Activated naive CD4-positive, alpha-beta T cell treated with anti-CD3 and anti-CD28 coated beads, Interleukin-2, amount 10 ng/mL, durations not matched to agents 7 days and 5 days (primary cell): ENCODE measurements around the gene DIPK1A.
A peak's percentile ranks its signal among the peaks of the same experiment; 100 is the strongest.

Source experiments
- CTCF ChIA-PET: fragments of 350-600 bp; sonication (Branson Sonifier 250); formaldehyde crosslinking; loops from one replicate; lab custom pipeline; 2021; ENCODE audit warnings: antibody characterized with exemption; lab: Charles Lee
- DNase-seq: peaks from one replicate; pipeline ENCODE4 v3.0.0-alpha.2; 2020
- H3K27ac Mint-ChIP-seq: one replicate; pipeline ENCODE4 v1.8.0; 2021; ENCODE audit warnings: mild to moderate bottlenecking, moderate library complexity, mixed read lengths
- H3K27me3 Mint-ChIP-seq: one replicate; pipeline ENCODE4 v1.8.0; 2021; ENCODE audit warnings: mild to moderate bottlenecking, mixed read lengths
- H3K36me3 Mint-ChIP-seq: one replicate; pipeline ENCODE4 v1.8.0; 2021; ENCODE audit warnings: mixed read lengths
- H3K4me1 Mint-ChIP-seq: one replicate; pipeline ENCODE4 v1.8.0; 2021; ENCODE audit warnings: mixed read lengths
- H3K4me3 Mint-ChIP-seq: one replicate; pipeline ENCODE4 v1.8.0; 2021; ENCODE audit warnings: mild to moderate bottlenecking, moderate library complexity, mixed read lengths
- H3K9me3 Mint-ChIP-seq: one replicate; pipeline ENCODE4 v1.8.0; 2021; ENCODE audit warnings: mixed read lengths

Gene DIPK1A

DNA sequence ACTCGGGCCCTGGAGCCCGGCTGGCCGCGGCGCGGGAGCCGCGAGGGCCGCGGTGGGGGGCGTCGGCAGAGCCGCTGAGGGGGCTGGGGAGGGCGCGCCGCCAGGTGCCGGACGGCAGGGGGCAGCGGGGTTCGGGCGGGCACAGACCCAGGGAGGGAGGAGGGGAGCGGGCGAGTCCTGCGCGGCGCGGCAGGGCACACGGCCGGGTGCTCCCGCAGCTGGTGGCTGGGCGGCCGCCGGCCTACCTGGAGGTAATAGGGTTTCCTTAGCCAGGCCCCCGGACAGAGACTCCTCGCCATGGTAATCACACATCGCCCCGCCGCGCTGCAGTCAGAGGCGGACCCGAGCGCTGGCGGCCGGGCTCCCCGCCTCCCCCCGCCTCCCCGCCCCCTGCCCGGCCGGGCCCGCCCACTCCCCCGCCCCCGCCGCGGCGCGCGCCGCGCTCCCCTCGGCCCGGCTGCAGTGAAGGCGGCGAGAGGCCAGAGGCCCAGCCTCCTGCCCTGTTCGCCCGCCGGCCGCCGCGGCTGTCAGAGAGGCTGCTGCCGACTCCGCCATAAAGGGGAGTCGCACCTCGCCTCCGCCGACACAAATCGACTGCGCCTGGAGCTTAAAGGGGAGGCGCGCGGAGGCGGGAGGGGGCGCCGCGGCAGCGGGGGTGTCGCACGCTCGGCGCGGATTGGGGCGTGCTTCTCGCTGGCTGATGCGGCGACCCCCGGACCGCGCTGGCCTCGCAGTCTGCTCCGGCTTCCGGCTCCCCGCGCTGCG lies at the start of gene DIPK1A:
TSS of gene DIPK1A (minus strand) at position 332 of the 765 bp plus-strand sequence. CDS start at position 299, 33 bp downstream.
- Mint-ChIP-seq H3K4me3 (peak within 1 kb of the TSS; percentile 88), H3K27ac (peak within 1 kb of the TSS; percentile 98)
- CTCF ChIA-PET, result interaction anchor here (0.7 to 19.8 kb wide), 16 partner anchors 11 to 663 kb away, joined by 3 to 375 read pairs (median 7); partner anchors contain the start of genes GLMN, RPAP2 and RPL5

DNA sequence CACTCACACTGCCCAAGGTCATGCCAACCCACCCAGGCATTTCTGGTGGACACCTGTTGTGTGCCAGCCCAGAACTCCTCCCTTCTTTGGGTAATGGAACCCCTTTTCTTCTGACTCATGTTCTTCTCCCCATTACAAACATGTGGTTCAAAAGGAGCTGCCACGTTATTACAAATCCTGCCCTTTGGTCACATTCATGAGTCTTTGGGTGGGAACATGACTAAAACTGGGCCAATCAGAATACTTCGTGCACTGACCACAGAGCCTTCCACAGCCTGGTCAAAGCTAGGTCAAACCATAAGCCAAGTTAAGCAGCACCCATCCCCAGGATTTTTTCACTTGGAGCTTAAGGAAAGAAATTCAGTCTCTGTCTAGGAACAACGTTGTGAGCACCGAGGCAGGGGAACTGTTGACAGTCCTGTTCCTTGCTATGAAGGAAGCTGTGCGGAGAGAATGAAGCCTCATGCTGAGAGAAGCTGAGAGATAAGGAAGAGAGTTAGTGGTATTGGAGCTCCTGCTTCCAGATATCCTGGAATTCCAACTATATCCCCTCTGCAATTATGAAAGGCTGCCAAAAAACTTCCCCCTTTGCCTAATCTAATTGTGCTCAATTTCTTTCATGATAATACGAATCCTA lies 46.8 kb upstream of the DIPK1A start:
- H3K36me3 Mint-ChIP-seq, result no peaks in the 10 kb centered on the region
- CTCF ChIA-PET, result interaction anchor here (0.8 to 2.0 kb wide), 3 partner anchors 14 to 52 kb away, joined by 3 to 6 read pairs (median 5); no protein-coding TSS in a partner anchor
- peaks cover 24% of the 10 kb centered on the region for H3K27me3 Mint-ChIP-seq
- no peaks in the 10 kb centered on the region for H3K4me1 Mint-ChIP-seq
- H3K4me3 Mint-ChIP-seq, result no peak overlapping the region
- H3K9me3 Mint-ChIP-seq, result no peaks in the 10 kb centered on the region
- no peak for DNase-seq
- H3K27ac Mint-ChIP-seq, result no peak overlapping the region

More for the DNA sequence above, at the start of gene DIPK1A:
- peak; percentile 85 for DNase-seq
- H3K9me3 Mint-ChIP-seq, result no peaks in the 10 kb centered on the region
- H3K27me3 Mint-ChIP-seq, result no peaks in the 10 kb centered on the region
- peaks cover 33% of the 10 kb centered on the region for H3K4me1 Mint-ChIP-seq
- H3K36me3 Mint-ChIP-seq, result peaks cover 26% of the 10 kb centered on the region

GRCh38 chr1:93005252-93005598 lies 44.0 kb upstream of the DIPK1A start:
- H3K4me1 Mint-ChIP-seq, result no peaks in the 10 kb centered on the region
- no peak overlapping the region for H3K27ac Mint-ChIP-seq
- H3K36me3 Mint-ChIP-seq, result no peaks in the 10 kb centered on the region
- peaks cover 42% of the 10 kb centered on the region for H3K27me3 Mint-ChIP-seq
- no peaks in the 10 kb centered on the region for H3K9me3 Mint-ChIP-seq
- no peak for DNase-seq
- CTCF ChIA-PET, result interaction anchor here (0.7 to 3.2 kb wide), 2 partner anchors 9 to 11 kb away, joined by 3 to 15 read pairs; no protein-coding TSS in a partner anchor
- H3K4me3 Mint-ChIP-seq, result no peak overlapping the region

GRCh38 chr1:93004566-93005251 lies 43.4 kb upstream of the DIPK1A start:
- no peak overlapping the region for H3K4me3 Mint-ChIP-seq
- peaks cover 43% of the 10 kb centered on the region for H3K27me3 Mint-ChIP-seq
- CTCF ChIA-PET, result interaction anchor here (0.7 to 3.2 kb wide), 3 partner anchors 8 to 36 kb away, joined by 3 to 15 read pairs (median 3); no protein-coding TSS in a partner anchor
- H3K9me3 Mint-ChIP-seq, result no peaks in the 10 kb centered on the region
- no peaks in the 10 kb centered on the region for H3K36me3 Mint-ChIP-seq
- no peak for DNase-seq
- H3K4me1 Mint-ChIP-seq, result no peaks in the 10 kb centered on the region
- no peak overlapping the region for H3K27ac Mint-ChIP-seq

DNA sequence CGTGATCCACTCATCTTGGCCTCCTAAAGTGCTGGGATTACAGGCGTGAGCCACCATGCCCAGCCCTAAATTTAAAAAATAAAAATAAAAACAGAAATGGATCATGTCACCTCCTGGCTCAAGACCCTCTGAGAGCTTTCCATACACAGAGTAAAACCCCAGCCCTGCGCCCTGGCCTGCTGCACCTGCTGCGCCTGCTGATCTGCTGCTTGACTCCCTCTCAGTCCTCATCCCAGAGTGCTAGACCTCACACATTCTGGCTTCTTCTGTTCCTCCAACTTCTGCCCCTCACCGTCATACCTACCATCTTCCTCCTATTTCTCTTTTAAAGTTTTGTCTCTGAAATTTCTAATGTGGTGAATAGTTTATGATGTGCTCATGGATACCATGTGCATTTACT lies 42.7 kb upstream of the DIPK1A start:
- Mint-ChIP-seq H3K4me3 (no peak overlapping the region), H3K27me3 (peaks cover 44% of the 10 kb centered on the region), H3K36me3 (no peaks in the 10 kb centered on the region), H3K4me1 (no peaks in the 10 kb centered on the region), H3K9me3 (no peaks in the 10 kb centered on the region), H3K27ac (no peak overlapping the region)
- CTCF ChIA-PET, result interaction anchor here (1.2 to 3.2 kb wide), 2 partner anchors 10 to 35 kb away, joined by 3 to 15 read pairs; no protein-coding TSS in a partner anchor
- DNase-seq, result no peak

DNA sequence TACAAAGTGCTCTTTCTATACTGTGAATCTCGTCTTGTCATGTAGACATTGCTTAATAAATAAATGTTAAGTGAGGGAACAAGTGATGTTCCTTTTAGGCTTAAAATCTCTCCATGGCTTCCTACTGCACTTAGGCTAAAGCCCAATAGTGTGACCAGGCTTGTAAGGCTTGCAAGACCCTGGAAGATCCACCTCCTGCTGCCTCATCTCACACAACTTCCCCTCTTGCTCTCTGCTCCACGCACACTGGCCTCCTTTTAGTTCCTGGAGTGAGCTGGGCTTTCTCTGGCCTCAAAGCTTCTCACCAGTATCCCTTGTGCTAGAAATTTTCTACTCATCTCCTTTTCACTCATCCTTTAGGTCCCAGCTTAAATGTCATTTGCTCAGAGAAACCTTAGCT lies 41.5 kb upstream of the DIPK1A start:
- no peaks in the 10 kb centered on the region for H3K4me1 Mint-ChIP-seq
- no peak overlapping the region for H3K27ac Mint-ChIP-seq
- H3K4me3 Mint-ChIP-seq, result no peak overlapping the region
- peaks cover 48% of the 10 kb centered on the region for H3K27me3 Mint-ChIP-seq
- no peaks in the 10 kb centered on the region for H3K9me3 Mint-ChIP-seq
- DNase-seq, result no peak
- CTCF ChIA-PET, result interaction anchor here (1.2 to 3.2 kb wide), 3 partner anchors 9 to 143 kb away, joined by 4 to 15 read pairs (median 9); no protein-coding TSS in a partner anchor
- H3K36me3 Mint-ChIP-seq, result no peaks in the 10 kb centered on the region

- Mint-ChIP-seq H3K36me3 (no peaks in the 10 kb centered on the region), H3K4me1 (no peaks in the 10 kb centered on the region), H3K27me3 (peaks cover 46% of the 10 kb centered on the region), H3K27ac (no peak overlapping the region), H3K4me3 (no peak overlapping the region), H3K9me3 (no peaks in the 10 kb centered on the region)
- CTCF ChIA-PET, result interaction anchor here (0.7 to 2.2 kb wide), 7 partner anchors 33 to 170 kb away, joined by 3 to 8 read pairs (median 3); partner anchors contain the start of gene RPL5
- no peak for DNase-seq
Measured at GRCh38 chr1:93001893-93002292, 40.6 kb upstream of the DIPK1A start.

DNA sequence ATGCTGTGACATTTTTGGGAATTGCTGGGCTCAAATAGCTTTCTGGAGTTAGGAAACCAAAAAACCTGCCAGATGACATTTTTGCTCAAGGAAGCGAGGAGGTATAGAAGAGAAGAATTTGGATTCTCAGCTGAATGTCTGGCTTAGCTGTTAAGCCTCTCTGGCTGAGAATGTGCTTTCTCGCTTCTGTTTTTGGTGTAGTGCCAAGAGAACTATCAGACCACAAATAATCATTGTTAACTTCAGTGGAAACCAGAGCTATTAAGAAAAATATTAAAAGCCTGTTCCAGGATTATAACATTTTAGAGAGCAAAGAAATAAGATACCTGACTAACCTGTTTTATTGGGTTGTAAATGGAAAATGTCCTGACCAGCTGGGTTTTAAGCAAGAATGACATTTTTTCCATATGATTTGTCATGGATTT lies 39.5 kb upstream of the DIPK1A start:
- DNase-seq, result no peak

GRCh38 chr1:93000291-93000690 lies 39.0 kb upstream of the DIPK1A start:
- H3K9me3 Mint-ChIP-seq, result no peaks in the 10 kb centered on the region
- no peak overlapping the region for H3K27ac Mint-ChIP-seq

More for the DNA sequence above, 39.5 kb upstream of the DIPK1A start:
- no peak overlapping the region for H3K27ac Mint-ChIP-seq
- no peaks in the 10 kb centered on the region for H3K9me3 Mint-ChIP-seq
- no peaks in the 10 kb centered on the region for H3K36me3 Mint-ChIP-seq
- H3K4me1 Mint-ChIP-seq, result no peaks in the 10 kb centered on the region
- H3K27me3 Mint-ChIP-seq, result peaks cover 45% of the 10 kb centered on the region
- CTCF ChIA-PET, result interaction anchor here (0.9 to 2.2 kb wide), 8 partner anchors 21 to 169 kb away, joined by 3 to 8 read pairs (median 4); partner anchors contain the start of gene RPL5
- no peak overlapping the region for H3K4me3 Mint-ChIP-seq

GRCh38 chr1:92998821-92999220 lies 37.6 kb upstream of the DIPK1A start:
- DNase-seq, result no peak
- no peaks in the 10 kb centered on the region for H3K9me3 Mint-ChIP-seq
- peaks cover 8% of the 10 kb centered on the region for H3K4me1 Mint-ChIP-seq
- H3K27ac Mint-ChIP-seq, result no peak overlapping the region
- H3K4me3 Mint-ChIP-seq, result no peak overlapping the region
- CTCF ChIA-PET, result interaction anchor here (2.5 kb wide), 1 partner anchor 31 kb away, joined by 12 read pairs; no protein-coding TSS in a partner anchor
- peaks cover 32% of the 10 kb centered on the region for H3K27me3 Mint-ChIP-seq
- no peaks in the 10 kb centered on the region for H3K36me3 Mint-ChIP-seq

More at GRCh38 chr1:93000291-93000690, 39.0 kb upstream of the DIPK1A start:
- H3K27me3 Mint-ChIP-seq, result peaks cover 41% of the 10 kb centered on the region
- H3K36me3 Mint-ChIP-seq, result no peaks in the 10 kb centered on the region
- no peaks in the 10 kb centered on the region for H3K4me1 Mint-ChIP-seq
- no peak for DNase-seq
- CTCF ChIA-PET, result interaction anchor here (0.9 to 2.2 kb wide), 6 partner anchors 21 to 169 kb away, joined by 3 to 8 read pairs (median 4); partner anchors contain the start of gene RPL5
- no peak overlapping the region for H3K4me3 Mint-ChIP-seq

DNA sequence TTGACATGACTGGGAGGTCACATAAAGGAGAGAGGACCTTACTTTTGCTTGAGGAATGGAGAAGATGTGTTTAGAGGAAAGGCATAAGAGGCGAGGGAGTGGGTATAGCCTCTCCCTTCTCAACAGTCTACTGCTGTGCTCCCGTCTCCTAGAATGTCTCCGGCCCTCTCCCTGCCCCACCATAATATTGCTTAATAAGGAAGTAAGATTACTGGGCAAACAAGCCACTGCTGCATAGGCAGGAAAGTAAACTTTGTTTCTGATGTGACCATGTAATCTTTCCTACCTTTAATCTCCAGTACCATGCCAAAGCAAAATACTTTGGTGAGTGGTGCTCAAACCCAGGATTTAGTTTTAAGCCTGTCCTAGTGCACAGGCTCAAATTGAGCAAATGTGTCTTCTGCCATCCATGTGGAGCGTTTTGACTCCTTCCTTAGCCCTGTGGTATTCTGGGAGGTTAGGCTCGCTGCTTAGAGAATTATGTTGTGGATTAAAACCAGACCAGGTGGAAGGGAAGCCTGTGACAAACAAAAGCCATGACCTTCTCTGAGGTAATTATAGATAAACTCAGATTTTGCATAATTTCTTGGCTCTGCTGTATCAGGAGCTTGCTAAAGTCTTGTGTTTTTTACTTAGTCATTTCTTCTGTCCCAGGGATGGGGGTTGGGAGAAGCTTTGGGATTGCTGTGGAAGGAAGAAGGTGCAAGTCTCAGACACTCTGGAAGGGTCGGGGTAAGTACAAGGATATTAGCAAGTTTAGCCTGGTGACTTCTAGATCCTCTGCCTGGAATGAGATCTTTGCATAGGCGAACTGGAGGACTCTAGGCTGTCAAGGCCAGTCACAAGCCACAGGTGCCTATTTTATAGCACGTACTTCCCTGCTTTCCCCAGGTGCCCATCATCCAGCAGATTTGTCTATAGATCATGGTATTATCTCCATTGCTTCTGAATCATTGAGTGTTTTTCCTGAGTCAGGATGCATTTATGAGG lies 34.5 kb upstream of the DIPK1A start:
- Mint-ChIP-seq H3K4me3 (no peak overlapping the region), H3K36me3 (peaks cover 9% of the 10 kb centered on the region), H3K27me3 (peaks cover 16% of the 10 kb centered on the region), H3K27ac (no peak overlapping the region), H3K4me1 (peaks cover 36% of the 10 kb centered on the region), H3K9me3 (no peaks in the 10 kb centered on the region)
- no peak for DNase-seq
- CTCF ChIA-PET, result interaction anchor here (0.6 to 3.8 kb wide), 11 partner anchors 8 to 157 kb away, joined by 3 to 375 read pairs (median 6); partner anchors contain the start of gene DIPK1A

DNA sequence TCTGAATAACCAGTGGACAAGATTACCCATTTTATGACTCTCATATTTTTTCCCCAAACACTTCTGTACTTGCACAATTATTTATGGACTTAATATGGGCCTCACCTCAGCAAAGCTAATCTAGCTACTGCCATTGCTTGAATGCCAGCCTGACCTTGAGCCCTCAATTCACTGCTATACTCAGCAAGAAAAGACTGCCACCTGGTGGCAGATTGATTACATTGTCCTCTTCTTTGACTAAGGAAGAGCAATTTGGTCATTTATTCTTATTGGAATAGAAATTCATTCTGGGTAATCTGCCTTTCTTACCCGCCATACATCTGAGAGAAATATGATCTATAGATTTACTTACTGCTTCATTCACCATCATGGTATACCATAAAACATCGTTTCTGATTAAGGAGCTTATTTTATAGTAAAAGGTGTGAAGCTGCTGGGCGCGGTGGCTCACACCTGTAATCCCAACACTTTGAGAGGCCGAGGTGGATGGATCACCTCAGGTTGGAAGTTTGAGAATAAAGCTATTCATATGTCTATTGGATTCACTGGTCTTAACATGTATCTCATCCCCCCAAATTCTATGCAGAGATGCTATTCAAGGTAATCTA lies 32.9 kb upstream of the DIPK1A start:
- Mint-ChIP-seq H3K9me3 (no peaks in the 10 kb centered on the region), H3K27ac (peak overlapping the region; percentile 66), H3K4me1 (peaks cover 51% of the 10 kb centered on the region), H3K36me3 (peaks cover 13% of the 10 kb centered on the region), H3K27me3 (peaks cover 10% of the 10 kb centered on the region), H3K4me3 (no peak overlapping the region)
- peak; percentile 80 for DNase-seq
- CTCF ChIA-PET, result interaction anchor here (0.6 to 3.8 kb wide), 41 partner anchors 8 to 851 kb away, joined by 3 to 375 read pairs (median 5); partner anchors contain the start of genes DIPK1A, MTF2 and RPL5
